Measurements from ENCODE around the gene CAPZA1. TPM values are rescaled to one million over a fixed set of nuclear protein-coding genes. Genes with fewer than 3 reads are reported as not detected.

The CAPZA1 gene
- total and polyA plus RNA-seq, 4 donors, result 28.6 to 74.8 (median 48.9) TPM

- TF ChIP-seq REST (IDR thresholded peaks at IDR 0.05) (no peak), GABPA (IDR thresholded peaks at IDR 0.05 in 1 of 2, conservative IDR thresholded peaks at IDR 0.05 in 1 of 2) (no peak)
Measured at GRCh38 chr1:112686417-112686816, 66.8 kb downstream of the CAPZA1 start (continued).

GRCh38 chr1:112686835-112687234 lies 67.2 kb downstream of the CAPZA1 start:
- WGBS, result 95% methylated on average over 4 of the region's 4 CpGs
- Histone ChIP-seq H3K4me1 (ENCODE audit: control insufficient read depth in 4 of 4, insufficient read depth in 4 of 4, low read length in 3 of 4) (no peaks in the 10 kb centered on the region), H3K27me3 (ENCODE audit: control insufficient read depth in 4 of 4, insufficient read depth in 4 of 4, low read length in 3 of 4) (no peaks in the 10 kb centered on the region), H3K36me3 (ENCODE audit: control insufficient read depth in 4 of 4, insufficient read depth in 3 of 4, low read depth in 1 of 4, low read length in 3 of 4) (peaks cover 4 to 19% (median 13%) of the 10 kb centered on the region in 4 donors), H3K9me3 (ENCODE audit: control insufficient read depth in 4 of 4, low read length in 3 of 4) (no peaks in the 10 kb centered on the region), H3K27ac (ENCODE audit: low read depth in 1 of 2, low read length in 2 of 2) (no peak overlapping the region), H3K4me3 (ENCODE audit: low read depth in 1 of 3, low read length in 3 of 3) (no peak overlapping the region), H3K9ac (ENCODE audit: low read depth in 1 of 2, low read length in 2 of 2) (no peak overlapping the region)
- TF ChIP-seq EGR1 (IDR thresholded peaks at IDR 0.05; ENCODE audit: low read depth in 2 of 2), result no peak
- no peak for TF ChIP-seq JUND (IDR thresholded peaks at IDR 0.05)
- TF ChIP-seq FOXA1 (IDR thresholded peaks at IDR 0.05), result no peak
- TF ChIP-seq GABPA (IDR thresholded peaks at IDR 0.05 in 1 of 2, conservative IDR thresholded peaks at IDR 0.05 in 1 of 2), result no peak
- no peak for TF ChIP-seq HNF4A (conservative IDR thresholded peaks at IDR 0.05)
- TF ChIP-seq CTCF (IDR thresholded peaks at IDR 0.05; ENCODE audit: low read depth, low read length, missing input control), result no peak
- no peak for DNase-seq (ENCODE audit: low spot score)

GRCh38 chr1:112687361-112687760 lies 67.7 kb downstream of the CAPZA1 start:
- H3K27me3 ChIP-seq (ENCODE audit: control insufficient read depth in 4 of 4, insufficient read depth in 4 of 4, low read length in 3 of 4), result no peaks in the 10 kb centered on the region
- H3K9me3 ChIP-seq (ENCODE audit: control insufficient read depth in 4 of 4, low read length in 3 of 4), result no peaks in the 10 kb centered on the region
- 92% methylated on average over 4 of the region's 4 CpGs for WGBS
- no peaks in the 10 kb centered on the region for H3K4me1 ChIP-seq (ENCODE audit: control insufficient read depth in 4 of 4, insufficient read depth in 4 of 4, low read length in 3 of 4)
- H3K36me3 ChIP-seq (ENCODE audit: control insufficient read depth in 4 of 4, insufficient read depth in 3 of 4, low read depth in 1 of 4, low read length in 3 of 4), result peaks cover 4 to 22% (median 17%) of the 10 kb centered on the region in 4 donors
- no peak for DNase-seq (ENCODE audit: low spot score)
- no peak overlapping the region for H3K4me3 ChIP-seq (ENCODE audit: low read depth in 1 of 3, low read length in 3 of 3)
- H3K27ac ChIP-seq (ENCODE audit: low read depth in 1 of 2, low read length in 2 of 2), result no peak overlapping the region
- H3K9ac ChIP-seq (ENCODE audit: low read depth in 1 of 2, low read length in 2 of 2), result no peak overlapping the region
- TF ChIP-seq HNF4A (conservative IDR thresholded peaks at IDR 0.05) (no peak), YY1 (IDR thresholded peaks at IDR 0.05) (no peak), HNF4G (IDR thresholded peaks at IDR 0.05) (no peak), FOXA2 (IDR thresholded peaks at IDR 0.05) (no peak), JUND (IDR thresholded peaks at IDR 0.05) (no peak), RAD21 (IDR thresholded peaks at IDR 0.05) (no peak), CTCF (IDR thresholded peaks at IDR 0.05; ENCODE audit: low read depth, low read length, missing input control) (no peak), REST (IDR thresholded peaks at IDR 0.05) (no peak), NR2F2 (IDR thresholded peaks at IDR 0.05) (no peak), GABPA (IDR thresholded peaks at IDR 0.05 in 1 of 2, conservative IDR thresholded peaks at IDR 0.05 in 1 of 2) (no peak), RXRA (IDR thresholded peaks at IDR 0.05) (no peak), EGR1 (IDR thresholded peaks at IDR 0.05; ENCODE audit: low read depth in 2 of 2) (no peak), TAF1 (conservative IDR thresholded peaks at IDR 0.05) (no peak), FOXA1 (IDR thresholded peaks at IDR 0.05) (no peak)
